ENCODE results near the gene TBC1D2. TPM values are rescaled to one million over a fixed set of nuclear protein-coding genes. Genes with fewer than 3 reads are reported as not detected.

TBC1D2 gene
- total and polyA plus RNA-seq, 10 of the 15 experiments (the other 5 are each of a cell fraction or from before 2014, with no cell fraction given) = 0.04 to 1.6 (median 1.1) TPM

DNA sequence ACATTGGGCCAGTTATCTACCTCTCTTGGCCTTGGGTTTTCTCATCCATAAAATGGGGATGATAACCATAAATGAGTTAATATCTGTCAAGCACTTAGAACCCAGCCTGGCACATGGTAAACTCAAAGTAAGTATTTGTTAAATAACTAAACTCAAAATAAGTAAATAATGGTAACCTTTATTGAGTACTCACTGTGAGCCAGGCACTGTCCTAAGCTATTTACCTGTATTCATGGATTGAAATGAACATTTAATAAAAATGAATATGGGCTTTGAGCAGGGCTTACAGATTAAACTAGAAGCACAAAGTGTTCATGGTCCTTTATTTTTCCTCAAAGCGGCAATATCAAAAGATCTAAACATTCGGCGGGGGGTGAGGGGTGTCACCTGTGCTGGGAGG is 79.7 kb downstream of the TBC1D2 start:
- H3K79me2 ChIP-seq (ENCODE audit: control insufficient read depth, insufficient read depth, low read length) = no peaks in the 10 kb centered on the region
- POLR2A ChIA-PET = no interaction called here
- H3K27me3 ChIP-seq (replicated peaks in 1 of 2; ENCODE audit: control insufficient read depth in 2 of 2, insufficient read depth in 2 of 2, low read length in 1 of 2) = no peaks in the 10 kb centered on the region
- H3K27ac ChIP-seq (ENCODE audit: control insufficient read depth, insufficient read depth) = no peak overlapping the region
- H3K4me2 ChIP-seq (ENCODE audit: control insufficient read depth, insufficient read depth) = no peak overlapping the region
- no peak overlapping the region for H3K4me3 ChIP-seq
- SMC1A ChIA-PET (ENCODE audit: uncharacterized antibody, unreplicated experiment) = no interaction called here
- ATAC-seq = no peak
- no peak overlapping the region for H3K9ac ChIP-seq (ENCODE audit: control insufficient read depth, insufficient read depth, low read length)
- H3K9me3 ChIP-seq (replicated peaks; ENCODE audit: control insufficient read depth, insufficient read depth, low read length) = no peaks in the 10 kb centered on the region
- CTCF ChIA-PET = interaction anchor here (0.8 kb wide), 1 partner anchor 50 kb away, joined by 3 read pairs; no protein-coding TSS in a partner anchor
- in situ Hi-C loops (cut with MboI) (no loop called here), intact Hi-C loops (cut with micrococcal nuclease; ENCODE audit: unreplicated experiment) (no loop called here)
- no peaks in the 10 kb centered on the region for H3K4me1 ChIP-seq (ENCODE audit: control insufficient read depth, insufficient read depth, low read length)
- TF ChIP-seq STAT1 (conservative IDR thresholded peaks at IDR 0.05) = no peak
- no peak for TF ChIP-seq FOXM1 (IDR thresholded peaks at IDR 0.05; ENCODE audit: low read depth, low read length)
- TF ChIP-seq, protein P1, sequence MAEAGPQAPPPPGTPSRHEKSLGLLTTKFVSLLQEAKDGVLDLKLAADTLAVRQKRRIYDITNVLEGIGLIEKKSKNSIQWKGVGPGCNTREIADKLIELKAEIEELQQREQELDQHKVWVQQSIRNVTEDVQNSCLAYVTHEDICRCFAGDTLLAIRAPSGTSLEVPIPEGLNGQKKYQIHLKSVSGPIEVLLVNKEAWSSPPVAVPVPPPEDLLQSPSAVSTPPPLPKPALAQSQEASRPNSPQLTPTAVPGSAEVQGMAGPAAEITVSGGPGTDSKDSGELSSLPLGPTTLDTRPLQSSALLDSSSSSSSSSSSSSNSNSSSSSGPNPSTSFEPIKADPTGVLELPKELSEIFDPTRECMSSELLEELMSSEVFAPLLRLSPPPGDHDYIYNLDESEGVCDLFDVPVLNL (IDR thresholded peaks at IDR 0.05; ENCODE audit: low read depth, low read length) = no peak
- no peak for TF ChIP-seq FOXK2 (IDR thresholded peaks at IDR 0.05)
- TF ChIP-seq, protein P2, sequence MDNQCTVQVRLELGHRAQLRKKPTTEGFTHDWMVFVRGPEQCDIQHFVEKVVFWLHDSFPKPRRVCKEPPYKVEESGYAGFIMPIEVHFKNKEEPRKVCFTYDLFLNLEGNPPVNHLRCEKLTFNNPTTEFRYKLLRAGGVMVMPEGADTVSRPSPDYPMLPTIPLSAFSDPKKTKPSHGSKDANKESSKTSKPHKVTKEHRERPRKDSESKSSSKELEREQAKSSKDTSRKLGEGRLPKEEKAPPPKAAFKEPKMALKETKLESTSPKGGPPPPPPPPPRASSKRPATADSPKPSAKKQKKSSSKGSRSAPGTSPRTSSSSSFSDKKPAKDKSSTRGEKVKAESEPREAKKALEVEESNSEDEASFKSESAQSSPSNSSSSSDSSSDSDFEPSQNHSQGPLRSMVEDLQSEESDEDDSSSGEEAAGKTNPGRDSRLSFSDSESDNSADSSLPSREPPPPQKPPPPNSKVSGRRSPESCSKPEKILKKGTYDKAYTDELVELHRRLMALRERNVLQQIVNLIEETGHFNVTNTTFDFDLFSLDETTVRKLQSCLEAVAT (IDR thresholded peaks at IDR 0.05) = no peak
- no peak for TF ChIP-seq SMAD5 (IDR thresholded peaks at IDR 0.05; ENCODE audit: low read depth)
- TF ChIP-seq, protein P3, sequence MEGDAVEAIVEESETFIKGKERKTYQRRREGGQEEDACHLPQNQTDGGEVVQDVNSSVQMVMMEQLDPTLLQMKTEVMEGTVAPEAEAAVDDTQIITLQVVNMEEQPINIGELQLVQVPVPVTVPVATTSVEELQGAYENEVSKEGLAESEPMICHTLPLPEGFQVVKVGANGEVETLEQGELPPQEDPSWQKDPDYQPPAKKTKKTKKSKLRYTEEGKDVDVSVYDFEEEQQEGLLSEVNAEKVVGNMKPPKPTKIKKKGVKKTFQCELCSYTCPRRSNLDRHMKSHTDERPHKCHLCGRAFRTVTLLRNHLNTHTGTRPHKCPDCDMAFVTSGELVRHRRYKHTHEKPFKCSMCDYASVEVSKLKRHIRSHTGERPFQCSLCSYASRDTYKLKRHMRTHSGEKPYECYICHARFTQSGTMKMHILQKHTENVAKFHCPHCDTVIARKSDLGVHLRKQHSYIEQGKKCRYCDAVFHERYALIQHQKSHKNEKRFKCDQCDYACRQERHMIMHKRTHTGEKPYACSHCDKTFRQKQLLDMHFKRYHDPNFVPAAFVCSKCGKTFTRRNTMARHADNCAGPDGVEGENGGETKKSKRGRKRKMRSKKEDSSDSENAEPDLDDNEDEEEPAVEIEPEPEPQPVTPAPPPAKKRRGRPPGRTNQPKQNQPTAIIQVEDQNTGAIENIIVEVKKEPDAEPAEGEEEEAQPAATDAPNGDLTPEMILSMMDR (IDR thresholded peaks at IDR 0.05 in 2 of 3, conservative IDR thresholded peaks at IDR 0.05 in 1 of 3; ENCODE audit: control insufficient read depth in 2 of 3, extremely low read depth in 1 of 3, insufficient read depth in 1 of 3, low read depth in 3 of 3, low read length in 3 of 3) = no peak
- no peak for TF ChIP-seq MEF2A (IDR thresholded peaks at IDR 0.05; ENCODE audit: insufficient read depth, low read depth, low read length)
- no peaks in the 10 kb centered on the region for H3K36me3 ChIP-seq (ENCODE audit: control insufficient read depth in 2 of 2, insufficient read depth in 2 of 2, low read length in 1 of 2)
- H4K20me1 ChIP-seq (ENCODE audit: control insufficient read depth, insufficient read depth) = no peaks in the 10 kb centered on the region
- no peak for DNase-seq (ENCODE audit: low read depth, low spot score)
- BruUV-seq (replicated peaks) = no TSS peak
- WGBS (ENCODE audit: insufficient coverage, insufficient replicate concordance, low lambda C conversion rate, missing lambda C conversion rate) = 91% methylated on average over 3 of the region's 3 CpGs
- RAD21 ChIA-PET (ENCODE audit: unreplicated experiment) = no interaction called here
- H2AFZ ChIP-seq (ENCODE audit: control insufficient read depth, low read depth, low read length) = no peak overlapping the region
- FAIRE-seq = no peak
